Spinal cord (tissue), 10 donors: ENCODE results near the gene MAML3. TPM values are rescaled to one million over a fixed set of nuclear protein-coding genes. Genes with fewer than 3 reads are reported as not detected.

Experiments
- DNase-seq, 6 donors: peaks; one replicate each; pipeline versions ENCODE4 v3.0.0 to v3.0.0-alpha.2; 2013 to 2015; ENCODE audit warnings: low spot score in 6 of 6, low read depth in 4 of 6
- H3K27ac ChIP-seq: one replicate; pipeline ENCODE4 v1.5.1; 2013; ENCODE audit warnings: low read depth, low read length, control low read depth
- H3K27me3 ChIP-seq: one replicate; pipeline ENCODE4 v1.6.1; 2013; ENCODE audit warnings: low read length; ENCODE audit not compliant: control insufficient read depth, insufficient read depth
- H3K36me3 ChIP-seq: one replicate; pipeline ENCODE4 v1.6.1; 2013; ENCODE audit warnings: low read length; ENCODE audit not compliant: control insufficient read depth, insufficient read depth
- H3K4me1 ChIP-seq: one replicate; pipeline ENCODE4 v1.6.1; 2013; ENCODE audit warnings: low read length; ENCODE audit not compliant: control insufficient read depth, insufficient read depth
- H3K4me3 ChIP-seq: one replicate; pipeline ENCODE4 v1.5.1; 2013; ENCODE audit warnings: low read depth, low read length, control low read depth
- H3K9me3 ChIP-seq: one replicate; pipeline ENCODE4 v1.6.1; 2013; ENCODE audit warnings: low read length; ENCODE audit not compliant: control insufficient read depth, insufficient read depth
- WGBS: methylation state at CpG from one replicate; pipeline ENCODE4 v1.1.5; 2013; ENCODE audit warnings: missing lambda C conversion rate; ENCODE audit not compliant: insufficient coverage; 5-methylcytosine and 5-hydroxymethylcytosine counted together
- polyA plus RNA-seq, 2 donors: library from polyadenylated mRNA; unstranded; fragments of 120-200 nt; gene quantifications; one replicate each; pipeline ENCODE4 v1.2.1, GENCODE V29; 2013; ENCODE audit not compliant: insufficient read length in 2 of 2
- total RNA-seq, 2 donors: library from RNA; depleted of rRNA in 1 of 2; stranded (reverse); fragments of 120-200 nt in 1 of 2; fragments of >200 nt in 1 of 2; gene quantifications; one replicate each; pipeline versions ENCODE4 v1.2.3 to v1.2.4, GENCODE V29; 2013 to 2014
- donor health status: healthy.

MAML3 gene
- total and polyA plus RNA-seq, 4 donors: 6.0 to 11.0 (median 8.2) TPM

- Histone ChIP-seq H3K27me3 (no peaks in the 10 kb centered on the region), H3K36me3 (no peaks in the 10 kb centered on the region), H3K4me1 (peaks cover 6% of the 10 kb centered on the region), H3K9me3 (no peaks in the 10 kb centered on the region), H3K4me3 (no peak overlapping the region), H3K27ac (no peak overlapping the region)
- no peak for DNase-seq
- 98% methylated on average over 6 of the region's 6 CpGs for WGBS
Measured at GRCh38 chr4:139817657-139818452, 336.1 kb downstream of the MAML3 start.

DNA sequence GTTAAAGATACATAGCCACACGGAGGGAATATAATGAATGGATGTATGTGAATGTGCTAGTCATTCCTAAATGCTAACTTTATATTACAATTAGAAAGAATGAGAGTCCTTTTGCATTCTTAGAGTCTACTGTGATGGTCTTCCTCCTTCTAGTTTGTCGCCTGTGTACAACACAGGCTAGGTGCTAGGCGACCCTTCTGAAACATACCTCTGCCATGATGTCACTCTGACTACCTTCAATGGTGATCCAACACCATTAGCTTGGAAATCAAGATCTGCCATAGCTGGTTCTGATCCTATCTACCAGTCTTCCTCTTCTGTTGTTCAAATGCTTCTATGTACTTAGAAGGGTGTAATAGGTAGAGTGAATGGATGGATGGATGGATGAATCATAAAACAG, 337.1 kb downstream of the MAML3 start:
- peak overlapping the region; percentile 84 for H3K27ac ChIP-seq
- peaks cover 2% of the 10 kb centered on the region for H3K27me3 ChIP-seq
- no peak overlapping the region for H3K4me3 ChIP-seq
- DNase-seq: no peak
- WGBS: 90% methylated on average over 2 of the region's 3 CpGs
- H3K9me3 ChIP-seq: no peaks in the 10 kb centered on the region
- no peaks in the 10 kb centered on the region for H3K36me3 ChIP-seq
- peaks cover 6% of the 10 kb centered on the region for H3K4me1 ChIP-seq

GRCh38 chr4:139815778-139816601, 338.0 kb downstream of the MAML3 start:
- DNase-seq: peak in 4 of 6 donors; percentile 36 to 90 (median 65)
- Histone ChIP-seq H3K4me1 (peaks cover 6% of the 10 kb centered on the region), H3K36me3 (no peaks in the 10 kb centered on the region), H3K27ac (peak overlapping the region; percentile 84), H3K9me3 (no peaks in the 10 kb centered on the region), H3K4me3 (peak overlapping the region; percentile 37), H3K27me3 (peaks cover 2% of the 10 kb centered on the region)
- 6% methylated on average over 16 of the region's 24 CpGs for WGBS

- Histone ChIP-seq H3K27me3 (peaks cover 2% of the 10 kb centered on the region), H3K9me3 (no peaks in the 10 kb centered on the region), H3K36me3 (no peaks in the 10 kb centered on the region), H3K27ac (no peak overlapping the region), H3K4me3 (no peak overlapping the region), H3K4me1 (peaks cover 8% of the 10 kb centered on the region)
- no peak for DNase-seq
- WGBS: 44% methylated on average over 3 of the region's 8 CpGs
Measured at GRCh38 chr4:139814323-139815015, 339.5 kb downstream of the MAML3 start.

GRCh38 chr4:139813881-139814280, 340.1 kb downstream of the MAML3 start:
- Histone ChIP-seq H3K4me3 (no peak overlapping the region), H3K36me3 (no peaks in the 10 kb centered on the region), H3K4me1 (peaks cover 11% of the 10 kb centered on the region), H3K27me3 (peaks cover 2% of the 10 kb centered on the region), H3K9me3 (no peaks in the 10 kb centered on the region), H3K27ac (no peak overlapping the region)
- no CpG with 5 or more reads among the region's 3 CpGs for WGBS
- no peak for DNase-seq

- Histone ChIP-seq H3K4me3 (no peak overlapping the region), H3K4me1 (peaks cover 10% of the 10 kb centered on the region), H3K27ac (no peak overlapping the region), H3K36me3 (no peaks in the 10 kb centered on the region), H3K27me3 (peaks cover 2% of the 10 kb centered on the region), H3K9me3 (no peaks in the 10 kb centered on the region)
- 100% methylated on average over 1 of the region's 1 CpG for WGBS
- no peak for DNase-seq
Measured at GRCh38 chr4:139810710-139811109, 343.3 kb downstream of the MAML3 start.

- Histone ChIP-seq H3K4me1 (peaks cover 10% of the 10 kb centered on the region), H3K36me3 (no peaks in the 10 kb centered on the region), H3K9me3 (no peaks in the 10 kb centered on the region), H3K27ac (peak overlapping the region; percentile 73), H3K4me3 (no peak overlapping the region), H3K27me3 (peaks cover 2% of the 10 kb centered on the region)
- no peak for DNase-seq
- WGBS: no CpG with 5 or more reads among the region's 3 CpGs
Measured at GRCh38 chr4:139809757-139810140, 344.2 kb downstream of the MAML3 start.

DNA sequence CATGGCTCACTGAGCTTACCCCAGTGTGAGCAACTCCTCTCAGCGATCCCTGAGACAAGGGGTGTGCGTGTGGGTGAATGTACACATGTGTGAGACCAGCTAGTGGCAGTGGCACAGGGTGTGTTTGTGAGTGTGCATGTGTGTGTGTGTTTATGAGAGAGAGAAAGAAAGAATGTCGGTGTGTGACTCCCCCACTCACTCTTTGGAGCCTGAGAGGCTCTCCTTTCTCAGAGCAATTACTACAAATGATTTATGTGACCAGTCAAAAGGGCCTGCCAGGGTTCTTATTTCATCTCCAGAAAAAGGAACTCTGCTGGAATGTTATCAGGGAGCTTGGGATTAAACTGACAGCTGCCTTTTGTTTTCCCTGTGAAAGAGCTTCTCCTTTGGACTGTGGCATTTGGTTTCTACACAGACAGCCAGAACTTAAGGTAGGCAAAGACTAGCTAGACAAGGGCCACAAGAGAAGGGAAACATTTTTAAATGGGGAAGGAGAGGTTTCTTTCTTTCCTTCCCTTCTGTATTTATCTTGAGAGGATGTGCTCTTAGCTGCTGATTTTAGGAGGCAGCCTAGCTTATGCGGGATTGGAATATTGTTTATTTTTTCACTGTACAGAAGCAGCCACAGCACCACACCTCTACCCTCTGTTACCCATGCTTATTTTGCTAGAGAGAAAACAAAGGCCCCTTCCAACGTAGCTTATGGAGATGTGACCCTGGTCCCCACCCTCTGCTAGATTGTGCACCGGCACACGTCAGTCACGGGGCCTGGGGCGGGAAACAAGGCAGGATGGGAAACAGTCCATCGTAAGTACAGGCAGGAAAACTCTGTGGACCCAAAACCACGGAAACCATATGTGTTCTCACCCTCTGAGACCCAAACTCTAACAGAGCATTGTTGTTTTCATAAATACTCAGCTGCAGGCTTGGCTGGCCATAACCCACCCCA, 344.9 kb downstream of the MAML3 start:
- no peaks in the 10 kb centered on the region for H3K36me3 ChIP-seq
- no peak overlapping the region for H3K4me3 ChIP-seq
- WGBS: 31% methylated on average over 8 of the region's 11 CpGs
- peak in 1 of 6 donors; percentile 79 for DNase-seq
- peaks cover 10% of the 10 kb centered on the region for H3K4me1 ChIP-seq
- H3K9me3 ChIP-seq: no peaks in the 10 kb centered on the region
- peaks cover 2% of the 10 kb centered on the region for H3K27me3 ChIP-seq
- H3K27ac ChIP-seq: peak overlapping the region; percentile 73
